Gastroesophageal sphincter (tissue), 3 donors: ENCODE data around the gene CDIPT.

Experiments used
- EP300 ChIP-seq: sonication (generic); formaldehyde crosslinking; IDR thresholded peaks from one replicate; pipeline ENCODE4 v1.6.1; 2017; ENCODE audit warnings: antibody characterized with exemption, mild to moderate bottlenecking
- POLR2A ChIP-seq, 2 donors: fragments of 450-650 bp; IDR thresholded peaks; one replicate each; pipeline ENCODE4 v1.6.1; 2017; ENCODE audit warnings: antibody characterized with exemption in 2 of 2, mild to moderate bottlenecking in 2 of 2, moderate library complexity in 1 of 2
- POLR2AphosphoS5 ChIP-seq: sonication (generic); formaldehyde crosslinking; IDR thresholded peaks from one replicate; pipeline ENCODE4 v1.6.1; 2017; ENCODE audit warnings: antibody characterized with exemption
- TF ChIP-seq, protein P1 (sequence below), 4 experiments: fragments of 200-600 bp in 2 of 4; fragments of 450-650 bp in 2 of 4; sonication (generic) in 1 of 4; IDR thresholded peaks; one replicate each; pipeline ENCODE4 v1.5.1; 2017 to 2019; ENCODE audit warnings: antibody characterized with exemption in 4 of 4, mild to moderate bottlenecking in 2 of 4, moderate library complexity in 2 of 4

DNA sequence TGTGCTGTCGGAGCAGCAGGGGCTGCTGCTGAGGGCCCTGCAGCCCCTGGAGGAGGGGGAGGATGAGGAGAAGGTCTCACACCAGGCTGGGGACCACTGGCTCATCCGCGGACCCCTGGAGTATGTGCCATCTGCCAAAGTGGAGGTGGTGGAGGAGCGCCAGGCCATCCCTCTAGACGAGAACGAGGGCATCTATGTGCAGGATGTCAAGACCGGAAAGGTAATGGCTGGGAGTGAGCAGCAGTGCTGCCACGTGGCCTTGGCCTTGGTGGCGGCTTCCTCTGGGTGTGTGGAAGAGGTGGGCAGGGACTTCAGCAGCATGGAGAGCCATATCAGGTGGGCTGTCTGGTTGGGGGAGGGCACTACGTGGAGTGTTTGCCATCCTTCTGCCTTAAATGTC lies 22.8 kb downstream of the CDIPT start:
- TF ChIP-seq, protein P1, sequence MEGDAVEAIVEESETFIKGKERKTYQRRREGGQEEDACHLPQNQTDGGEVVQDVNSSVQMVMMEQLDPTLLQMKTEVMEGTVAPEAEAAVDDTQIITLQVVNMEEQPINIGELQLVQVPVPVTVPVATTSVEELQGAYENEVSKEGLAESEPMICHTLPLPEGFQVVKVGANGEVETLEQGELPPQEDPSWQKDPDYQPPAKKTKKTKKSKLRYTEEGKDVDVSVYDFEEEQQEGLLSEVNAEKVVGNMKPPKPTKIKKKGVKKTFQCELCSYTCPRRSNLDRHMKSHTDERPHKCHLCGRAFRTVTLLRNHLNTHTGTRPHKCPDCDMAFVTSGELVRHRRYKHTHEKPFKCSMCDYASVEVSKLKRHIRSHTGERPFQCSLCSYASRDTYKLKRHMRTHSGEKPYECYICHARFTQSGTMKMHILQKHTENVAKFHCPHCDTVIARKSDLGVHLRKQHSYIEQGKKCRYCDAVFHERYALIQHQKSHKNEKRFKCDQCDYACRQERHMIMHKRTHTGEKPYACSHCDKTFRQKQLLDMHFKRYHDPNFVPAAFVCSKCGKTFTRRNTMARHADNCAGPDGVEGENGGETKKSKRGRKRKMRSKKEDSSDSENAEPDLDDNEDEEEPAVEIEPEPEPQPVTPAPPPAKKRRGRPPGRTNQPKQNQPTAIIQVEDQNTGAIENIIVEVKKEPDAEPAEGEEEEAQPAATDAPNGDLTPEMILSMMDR (IDR thresholded peaks at IDR 0.05): no peak
- no peak for TF ChIP-seq POLR2AphosphoS5
- TF ChIP-seq POLR2A (IDR thresholded peaks at IDR 0.05): no peak
- TF ChIP-seq EP300: no peak
